Measurements from ENCODE around the gene RBM42. TPM values are rescaled to one million over a fixed set of nuclear protein-coding genes. Genes with fewer than 3 reads are reported as not detected.
"Not testable (repeated sequence)": the region's sequence is repeated elsewhere in the genome, so short reads cannot be mapped to it uniquely, and the experiment has no call there.

RBM42 gene
- total RNA-seq, 2 experiments from 2014 or later = 91.7 to 99.1 TPM

- H3K9me3 Mint-ChIP-seq = no peaks in the 10 kb centered on the region
- H3K4me1 Mint-ChIP-seq = peaks cover 19% of the 10 kb centered on the region
- H3K4me3 Mint-ChIP-seq = no peak overlapping the region
These were observed 10.4 kb downstream of the RBM42 start for GRCh38 chr19:35639321-35639639.

GRCh38 chr19:35639863-35640262 lies 11.0 kb downstream of the RBM42 start:
- DNase-seq = no peak
- no peak overlapping the region for H3K4me3 Mint-ChIP-seq
- H3K4me1 Mint-ChIP-seq = peaks cover 21% of the 10 kb centered on the region
- peaks cover 11% of the 10 kb centered on the region for H3K36me3 Mint-ChIP-seq
- H3K27ac Mint-ChIP-seq = no peak overlapping the region
- H3K9me3 Mint-ChIP-seq = no peaks in the 10 kb centered on the region
- no peaks in the 10 kb centered on the region for H3K27me3 Mint-ChIP-seq

More at GRCh38 chr19:35639321-35639639, 10.4 kb downstream of the RBM42 start:
- H3K27ac Mint-ChIP-seq = peak overlapping the region; percentile 0
- DNase-seq = no peak
- H3K36me3 Mint-ChIP-seq = peaks cover 11% of the 10 kb centered on the region
- no peaks in the 10 kb centered on the region for H3K27me3 Mint-ChIP-seq

DNA sequence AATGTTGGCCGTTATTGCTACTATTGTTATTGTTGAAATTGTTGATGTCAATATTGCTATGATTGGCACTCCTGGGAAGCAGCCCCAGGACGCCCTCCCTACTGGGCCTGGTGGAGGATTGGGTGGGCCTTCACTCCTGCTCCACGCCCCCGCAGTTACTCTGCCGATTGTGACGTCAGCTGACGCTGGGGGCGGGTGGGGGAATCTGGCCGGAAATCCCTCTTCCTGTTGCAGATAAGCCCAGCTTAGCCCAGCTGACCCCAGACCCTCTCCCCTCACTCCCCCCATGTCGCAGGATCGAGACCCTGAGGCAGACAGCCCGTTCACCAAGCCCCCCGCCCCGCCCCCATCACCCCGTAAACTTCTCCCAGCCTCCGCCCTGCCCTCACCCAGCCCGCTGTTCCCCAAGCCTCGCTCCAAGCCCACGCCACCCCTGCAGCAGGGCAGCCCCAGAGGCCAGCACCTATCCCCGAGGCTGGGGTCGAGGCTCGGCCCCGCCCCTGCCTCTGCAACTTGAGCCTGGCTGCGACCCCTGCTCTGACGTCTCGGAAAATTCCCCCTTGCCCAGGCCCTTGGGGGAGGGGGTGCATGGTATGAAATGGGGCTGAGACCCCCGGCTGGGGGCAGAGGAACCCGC lies 12.8 kb downstream of the RBM42 start, which contains the start of gene ETV2:
TSS of gene ETV2 (plus strand) at position 231 of the 637 bp plus-strand sequence. CDS start 716 bp downstream, outside the sequence.
- peak; percentile 73 for DNase-seq
- Mint-ChIP-seq H3K36me3 (peaks cover 6% of the 10 kb centered on the region), H3K4me1 (peaks cover 29% of the 10 kb centered on the region), H3K4me3 (peak within 1 kb of the TSS; percentile 77), H3K27ac (peak within 1 kb of the TSS; percentile 75), H3K9me3 (no peaks in the 10 kb centered on the region), H3K27me3 (no peaks in the 10 kb centered on the region)

- no peaks in the 10 kb centered on the region for H3K27me3 Mint-ChIP-seq
- peaks cover 31% of the 10 kb centered on the region for H3K4me1 Mint-ChIP-seq
- no peak for DNase-seq
- H3K36me3 Mint-ChIP-seq = peaks cover 6% of the 10 kb centered on the region
- peak overlapping the region; percentile 56 for H3K27ac Mint-ChIP-seq
- peak overlapping the region; percentile 77 for H3K4me3 Mint-ChIP-seq
- no peaks in the 10 kb centered on the region for H3K9me3 Mint-ChIP-seq
These were observed 13.5 kb downstream of the RBM42 start for GRCh38 chr19:35642312-35642711.

- peak overlapping the region; percentile 77 for H3K4me3 Mint-ChIP-seq
- peak overlapping the region; percentile 66 for H3K27ac Mint-ChIP-seq
- peaks cover 4% of the 10 kb centered on the region for H3K36me3 Mint-ChIP-seq
- H3K4me1 Mint-ChIP-seq = peaks cover 31% of the 10 kb centered on the region
- H3K27me3 Mint-ChIP-seq = no peaks in the 10 kb centered on the region
- no peaks in the 10 kb centered on the region for H3K9me3 Mint-ChIP-seq
- no peak for DNase-seq
These were observed 14.0 kb downstream of the RBM42 start for GRCh38 chr19:35642798-35643254.

- Mint-ChIP-seq H3K27me3 (no peaks in the 10 kb centered on the region), H3K9me3 (no peaks in the 10 kb centered on the region), H3K27ac (peak overlapping the region; percentile 84), H3K4me3 (peak overlapping the region; percentile 77), H3K36me3 (no peaks in the 10 kb centered on the region), H3K4me1 (peaks cover 31% of the 10 kb centered on the region)
- DNase-seq = peak; percentile 82
These were observed 14.7 kb downstream of the RBM42 start for GRCh38 chr19:35643255-35644205.

DNA sequence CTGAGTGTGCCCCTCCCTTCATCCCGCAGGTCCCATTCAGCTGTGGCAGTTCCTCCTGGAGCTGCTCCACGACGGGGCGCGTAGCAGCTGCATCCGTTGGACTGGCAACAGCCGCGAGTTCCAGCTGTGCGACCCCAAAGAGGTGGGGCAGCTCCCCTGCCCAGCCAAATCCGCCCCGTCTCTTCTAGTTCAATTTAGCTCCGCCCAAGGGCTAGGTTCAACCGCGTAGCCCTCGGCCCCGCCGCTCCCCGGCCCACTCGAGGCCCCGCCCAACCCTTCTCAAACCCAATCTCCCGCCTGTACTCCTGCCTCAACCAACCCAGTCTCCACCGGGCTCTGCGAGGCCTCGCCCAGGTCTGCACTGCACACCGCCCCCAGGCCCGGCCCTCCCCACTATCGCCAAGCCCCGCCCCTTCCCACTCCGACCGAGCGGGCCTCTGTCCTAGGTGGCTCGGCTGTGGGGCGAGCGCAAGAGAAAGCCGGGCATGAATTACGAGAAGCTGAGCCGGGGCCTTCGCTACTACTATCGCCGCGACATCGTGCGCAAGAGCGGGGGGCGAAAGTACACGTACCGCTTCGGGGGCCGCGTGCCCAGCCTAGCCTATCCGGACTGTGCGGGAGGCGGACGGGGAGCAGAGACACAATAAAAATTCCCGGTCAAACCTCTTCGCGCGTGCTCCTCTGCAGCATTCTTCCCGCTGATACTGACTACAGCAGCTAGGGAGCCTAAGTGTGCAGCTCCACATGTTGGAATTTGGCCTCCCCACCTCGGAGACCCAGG lies 15.6 kb downstream of the RBM42 start:
- H3K27ac Mint-ChIP-seq = peak overlapping the region; percentile 84
- no peaks in the 10 kb centered on the region for H3K36me3 Mint-ChIP-seq
- peak overlapping the region; percentile 77 for H3K4me3 Mint-ChIP-seq
- H3K27me3 Mint-ChIP-seq = no peaks in the 10 kb centered on the region
- peak; percentile 97 for DNase-seq
- H3K4me1 Mint-ChIP-seq = peaks cover 31% of the 10 kb centered on the region
- no peaks in the 10 kb centered on the region for H3K9me3 Mint-ChIP-seq

- peaks cover 34% of the 10 kb centered on the region for H3K4me1 Mint-ChIP-seq
- no peaks in the 10 kb centered on the region for H3K27me3 Mint-ChIP-seq
- peak overlapping the region; percentile 77 for H3K4me3 Mint-ChIP-seq
These were observed 16.3 kb downstream of the RBM42 start for GRCh38 chr19:35644987-35645679.

DNA sequence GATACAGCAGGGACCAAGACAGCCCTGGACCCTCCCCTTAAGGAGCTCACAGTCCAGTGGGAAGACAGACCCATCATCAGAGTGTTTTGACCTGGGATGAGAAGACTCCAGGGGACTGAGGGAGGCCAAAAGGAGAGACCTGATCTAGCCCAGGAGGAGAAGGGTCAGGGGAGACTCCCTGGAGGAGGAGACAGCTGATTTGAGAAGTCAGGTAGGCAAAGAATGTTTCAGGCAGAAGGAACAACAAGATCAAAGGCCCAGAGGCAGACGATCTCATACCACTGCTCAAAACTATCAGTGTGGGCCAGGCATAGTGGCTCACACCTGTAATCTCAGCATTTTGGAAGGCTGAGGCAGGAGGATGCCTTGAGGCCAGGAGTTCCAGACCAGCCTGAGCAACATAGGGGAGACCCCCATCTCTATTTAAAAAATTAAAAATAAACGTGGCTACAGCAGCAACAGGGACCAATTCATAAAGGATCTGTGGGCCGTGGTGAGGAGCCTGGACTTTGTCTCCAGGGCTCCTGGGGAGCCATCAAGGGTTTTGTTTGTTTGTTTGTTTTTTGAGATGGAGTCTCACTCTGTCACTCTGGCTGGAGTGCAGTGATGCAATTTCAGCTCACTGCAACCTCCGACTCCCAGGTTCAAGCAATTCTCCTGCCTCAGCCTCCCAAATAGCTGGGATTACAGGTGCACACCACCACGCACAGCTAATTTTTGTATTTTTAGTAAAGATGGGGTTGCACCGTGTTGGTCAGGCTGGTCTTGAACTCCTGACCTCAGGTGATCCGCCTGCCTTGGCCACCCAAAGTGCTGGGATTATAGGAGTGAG lies 17.1 kb downstream of the RBM42 start:
- Mint-ChIP-seq H3K36me3 (peaks cover 2% of the 10 kb centered on the region), H3K4me3 (no peak overlapping the region), H3K27ac (no peak overlapping the region), H3K9me3 (no peaks in the 10 kb centered on the region), H3K27me3 (no peaks in the 10 kb centered on the region), H3K4me1 (peaks cover 41% of the 10 kb centered on the region)
- no peak for DNase-seq

More at GRCh38 chr19:35644987-35645679, 16.3 kb downstream of the RBM42 start:
- Mint-ChIP-seq H3K9me3 (no peaks in the 10 kb centered on the region), H3K27ac (peak overlapping the region; percentile 84), H3K36me3 (no peaks in the 10 kb centered on the region)
- DNase-seq = peak; percentile 81

- H3K36me3 Mint-ChIP-seq = peaks cover 6% of the 10 kb centered on the region
These were observed 19.5 kb downstream of the RBM42 start, which contains the start of gene COX6B1 for GRCh38 chr19:35648017-35648961. Gene COX6B1 (plus strand): TSS chr19:35648323. CDS start chr19:35651244, 2,921 bp downstream.

GRCh38 chr19:35650581-35650980 lies 21.7 kb downstream of the RBM42 start:
- peak overlapping the region; percentile 36 for H3K27ac Mint-ChIP-seq
- H3K9me3 Mint-ChIP-seq = no peaks in the 10 kb centered on the region
- peaks cover 14% of the 10 kb centered on the region for H3K36me3 Mint-ChIP-seq
- H3K4me1 Mint-ChIP-seq = peaks cover 17% of the 10 kb centered on the region
- DNase-seq = no peak
- no peaks in the 10 kb centered on the region for H3K27me3 Mint-ChIP-seq
- H3K4me3 Mint-ChIP-seq = no peak overlapping the region

More at GRCh38 chr19:35648017-35648961, 19.5 kb downstream of the RBM42 start, which contains the start of gene COX6B1:
- Mint-ChIP-seq H3K27ac (peak within 1 kb of the TSS; percentile 93), H3K27me3 (no peaks in the 10 kb centered on the region), H3K4me3 (peak within 1 kb of the TSS; percentile 92), H3K9me3 (no peaks in the 10 kb centered on the region), H3K4me1 (peaks cover 28% of the 10 kb centered on the region)
- DNase-seq = peak; percentile 92

DNA sequence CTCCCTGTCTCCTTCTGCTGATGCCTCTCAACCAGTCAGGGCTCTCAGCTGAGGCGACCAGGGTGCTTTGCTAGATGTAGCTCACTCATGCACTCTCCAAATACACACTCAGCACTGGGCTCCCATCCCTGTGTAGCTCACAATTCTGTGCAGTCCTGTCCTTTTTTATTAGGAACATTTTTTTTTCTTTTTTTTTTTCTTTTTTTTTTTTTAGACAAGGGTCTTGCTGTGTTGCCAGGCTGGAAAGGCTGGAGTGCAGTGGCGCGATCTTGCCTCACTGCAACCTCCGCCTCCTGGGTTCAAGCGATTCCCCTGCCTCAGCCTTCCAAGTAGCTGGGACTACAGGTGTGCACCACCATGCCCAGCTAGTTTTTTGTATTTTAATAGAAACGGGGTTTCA lies 26.0 kb downstream of the RBM42 start:
- H3K27ac Mint-ChIP-seq, DNase-seq, H3K4me3 Mint-ChIP-seq, H3K9me3 Mint-ChIP-seq, H3K27me3 Mint-ChIP-seq: not testable (repeated sequence)
- Mint-ChIP-seq H3K4me1 (peaks cover 14% of the 10 kb centered on the region), H3K36me3 (peaks cover 23% of the 10 kb centered on the region)
